VCaP (cell line): ENCODE data around the gene BDH1.

ENCODE experiments used
- H3K27ac ChIP-seq: fragments of 450-650 bp; 2 replicates; pipeline ENCODE4 v1.5.1; 2017
- TF ChIP-seq, protein P1 (sequence below): fragments of 450-650 bp; conservative IDR thresholded peaks from 2 replicates; pipeline ENCODE4 v1.5.1; 2017; ENCODE audit warnings: mild to moderate bottlenecking, moderate library complexity

The BDH1 gene

DNA sequence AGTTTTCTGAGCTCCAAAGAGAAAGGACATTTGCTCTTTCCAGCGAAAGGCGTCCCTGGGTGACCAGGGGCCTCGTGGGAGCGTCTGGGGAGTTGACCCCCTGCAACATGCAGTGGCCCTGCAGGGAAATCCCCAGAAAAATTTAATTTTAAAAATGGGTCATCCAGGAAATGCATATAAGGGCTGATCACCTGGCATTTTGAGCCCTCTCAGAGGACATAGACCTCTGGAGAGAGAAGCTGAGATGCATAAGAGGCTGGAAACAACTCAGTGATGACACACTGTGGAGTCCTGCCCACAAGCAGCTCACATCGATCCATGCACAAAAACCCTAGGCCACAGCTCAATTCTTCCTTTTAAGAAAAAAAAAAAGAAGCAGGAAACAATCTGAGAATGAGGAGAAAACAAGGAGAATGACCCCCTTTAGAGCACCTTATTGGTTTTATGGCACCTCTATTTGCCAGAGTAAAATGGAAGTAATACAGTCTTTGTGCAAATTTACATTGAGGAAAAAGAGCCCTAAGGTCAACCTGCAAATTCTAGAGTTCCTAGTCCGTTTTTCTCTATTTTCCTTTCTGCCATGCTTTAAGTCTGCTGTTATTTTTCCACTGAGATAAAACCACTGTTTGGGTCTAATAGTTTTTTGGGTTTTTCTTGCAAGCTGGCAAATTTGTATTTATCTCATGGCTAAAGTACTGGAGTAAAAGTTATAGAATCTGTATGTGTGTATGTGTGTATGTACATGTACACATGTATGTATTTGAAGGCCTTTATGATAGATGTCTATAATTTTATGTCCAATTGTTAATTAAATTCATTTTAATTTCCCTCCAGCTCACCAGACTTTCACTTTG is 6.9 kb upstream of the BDH1 start:
- TF ChIP-seq, protein P1, sequence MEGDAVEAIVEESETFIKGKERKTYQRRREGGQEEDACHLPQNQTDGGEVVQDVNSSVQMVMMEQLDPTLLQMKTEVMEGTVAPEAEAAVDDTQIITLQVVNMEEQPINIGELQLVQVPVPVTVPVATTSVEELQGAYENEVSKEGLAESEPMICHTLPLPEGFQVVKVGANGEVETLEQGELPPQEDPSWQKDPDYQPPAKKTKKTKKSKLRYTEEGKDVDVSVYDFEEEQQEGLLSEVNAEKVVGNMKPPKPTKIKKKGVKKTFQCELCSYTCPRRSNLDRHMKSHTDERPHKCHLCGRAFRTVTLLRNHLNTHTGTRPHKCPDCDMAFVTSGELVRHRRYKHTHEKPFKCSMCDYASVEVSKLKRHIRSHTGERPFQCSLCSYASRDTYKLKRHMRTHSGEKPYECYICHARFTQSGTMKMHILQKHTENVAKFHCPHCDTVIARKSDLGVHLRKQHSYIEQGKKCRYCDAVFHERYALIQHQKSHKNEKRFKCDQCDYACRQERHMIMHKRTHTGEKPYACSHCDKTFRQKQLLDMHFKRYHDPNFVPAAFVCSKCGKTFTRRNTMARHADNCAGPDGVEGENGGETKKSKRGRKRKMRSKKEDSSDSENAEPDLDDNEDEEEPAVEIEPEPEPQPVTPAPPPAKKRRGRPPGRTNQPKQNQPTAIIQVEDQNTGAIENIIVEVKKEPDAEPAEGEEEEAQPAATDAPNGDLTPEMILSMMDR, result no peak
- no peak overlapping the region for H3K27ac ChIP-seq

DNA sequence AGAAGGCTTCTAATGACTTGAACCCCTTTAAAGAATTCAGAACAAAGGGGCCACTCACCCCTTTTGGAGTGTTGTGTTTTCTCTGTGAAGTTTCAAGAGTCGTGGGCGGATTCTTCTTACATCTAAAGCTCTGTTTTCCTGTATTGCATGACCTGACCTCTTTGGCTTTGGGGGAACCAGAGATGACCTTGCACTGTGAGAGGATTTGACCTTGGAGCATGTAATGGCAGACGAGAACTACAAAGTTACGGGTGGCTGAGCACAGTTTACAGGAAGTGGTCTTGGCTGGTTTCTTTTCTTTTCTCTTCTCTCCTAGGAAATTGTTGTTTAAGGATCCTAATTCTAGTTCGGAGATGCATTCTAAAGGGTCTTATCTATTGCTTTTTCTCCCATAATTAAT is 6.2 kb upstream of the BDH1 start:
- no peak overlapping the region for H3K27ac ChIP-seq
- TF ChIP-seq, protein P1, result no peak

DNA sequence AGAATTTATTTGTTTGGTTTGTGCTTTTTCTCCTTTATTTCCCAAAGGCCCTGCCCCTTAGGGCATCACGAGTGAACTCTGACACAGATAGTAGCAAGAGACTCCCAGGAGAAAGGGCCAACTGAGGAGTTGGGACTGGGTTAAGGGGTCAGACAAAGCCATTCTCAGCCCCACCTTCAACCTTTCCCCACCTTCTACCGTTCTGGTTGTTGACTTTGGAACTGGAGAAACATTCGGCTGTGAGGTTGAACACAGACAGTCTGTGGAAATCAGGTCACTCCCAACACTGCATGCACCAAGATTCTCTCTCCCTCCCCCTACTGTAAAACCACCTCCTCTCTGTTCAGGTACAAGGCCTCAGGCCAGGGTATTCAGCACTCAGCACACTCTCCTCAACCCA is 3.9 kb upstream of the BDH1 start:
- TF ChIP-seq, protein P1, result no peak
- no peak overlapping the region for H3K27ac ChIP-seq

DNA sequence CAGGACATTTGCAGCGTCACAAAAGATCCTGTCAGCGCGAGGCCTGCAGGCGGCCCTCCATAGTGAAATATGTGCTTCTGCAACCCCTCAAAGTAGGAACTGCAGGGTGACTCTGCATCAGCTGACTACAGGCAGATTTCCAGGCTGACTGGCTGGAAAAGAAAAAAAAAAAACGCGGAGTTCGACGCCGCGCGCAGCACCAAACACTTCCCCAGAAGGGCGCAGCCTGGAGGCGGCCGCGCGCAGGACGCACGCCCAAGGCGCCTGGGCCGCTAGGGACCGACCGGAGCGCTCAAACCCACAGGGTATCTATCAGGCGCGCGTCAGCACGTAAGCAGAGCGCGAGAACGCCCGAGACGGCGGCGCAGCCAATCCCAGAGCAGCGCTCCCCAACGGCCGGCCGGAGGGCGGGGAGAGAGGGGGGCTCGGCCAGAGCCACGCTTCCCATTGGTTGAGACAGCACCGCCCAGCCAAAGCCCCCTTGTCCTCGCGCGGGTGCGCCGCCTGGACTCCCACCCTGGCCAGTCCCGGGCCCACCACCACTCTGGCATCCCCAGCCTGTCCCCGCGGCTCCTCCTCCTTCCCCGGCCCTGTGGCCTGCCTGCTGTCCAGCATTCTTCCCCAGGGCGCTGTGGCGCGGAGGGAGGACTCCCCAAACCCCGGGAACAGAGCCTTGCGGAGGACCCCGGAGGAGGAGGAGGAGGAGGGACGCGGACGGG is 1.0 kb downstream of the BDH1 start:
- peak overlapping the region; percentile 90 for H3K27ac ChIP-seq
- TF ChIP-seq, protein P1, result peak; percentile 73

DNA sequence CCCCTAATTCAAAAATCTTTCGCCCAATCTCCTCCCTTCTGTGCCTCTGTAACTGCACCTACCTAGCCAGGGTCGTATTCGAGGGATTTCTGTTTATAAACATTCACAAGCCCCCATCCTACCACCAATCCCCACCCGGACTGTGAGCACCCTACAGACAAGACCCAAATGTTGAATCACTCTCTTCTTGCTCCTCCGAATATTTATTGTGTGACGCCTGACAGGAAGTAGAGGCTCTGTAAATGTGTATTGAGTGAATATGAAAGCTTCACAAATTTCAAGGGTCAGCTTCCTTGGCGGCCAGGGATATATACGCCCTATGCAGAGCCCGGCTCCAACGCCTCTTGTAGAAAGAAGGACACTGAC is 1.6 kb downstream of the BDH1 start:
- H3K27ac ChIP-seq, result peak overlapping the region; percentile 90
- TF ChIP-seq, protein P1, result no peak

DNA sequence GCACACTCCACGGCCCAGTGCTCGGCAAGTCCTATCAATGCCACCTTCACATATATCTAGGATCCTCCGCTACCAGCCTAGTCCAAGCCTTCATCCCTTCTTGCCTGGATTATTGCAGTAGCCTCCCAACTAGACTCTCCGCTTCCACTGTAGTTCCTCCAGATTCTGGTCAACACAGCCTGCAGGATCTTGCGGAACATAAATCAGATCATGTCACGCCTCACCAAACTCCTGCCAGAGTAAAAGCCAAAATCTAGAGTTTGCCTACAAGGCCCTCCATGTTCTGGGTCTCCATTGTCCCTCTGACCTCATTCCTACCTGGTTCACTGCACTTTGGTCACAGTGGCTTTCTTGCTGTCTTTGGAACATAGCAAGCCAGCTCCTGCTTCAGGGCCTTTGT is 3.6 kb downstream of the BDH1 start:
- no peak overlapping the region for H3K27ac ChIP-seq
- TF ChIP-seq, protein P1, result no peak

DNA sequence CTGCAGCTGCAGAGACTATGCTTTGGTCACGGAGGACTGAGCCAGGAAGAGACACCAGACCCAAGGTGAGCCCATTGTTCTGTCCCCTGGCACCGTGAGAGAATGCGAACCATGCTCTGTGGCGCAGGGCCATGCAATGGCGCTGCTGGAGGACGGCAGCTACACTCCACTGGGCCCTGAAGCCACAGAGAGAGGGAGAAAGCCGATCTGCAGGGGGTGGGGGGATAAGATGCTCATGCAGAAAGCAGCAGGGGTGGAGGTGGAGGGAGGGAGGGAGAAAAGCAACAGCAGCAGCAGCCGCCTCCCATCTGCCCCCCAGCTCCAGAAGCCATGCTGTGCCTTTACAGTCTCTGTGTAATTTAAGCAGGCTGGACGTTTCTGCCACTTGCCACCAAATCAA is 5.3 kb downstream of the BDH1 start:
- peak overlapping the region; percentile 41; the same call in 1 of the 2 replicates for H3K27ac ChIP-seq
- TF ChIP-seq, protein P1, result no peak
